ENCODE data around the gene ACSL4. TPM values are rescaled to one million over a fixed set of nuclear protein-coding genes. Genes with fewer than 3 reads are reported as not detected.

Gene ACSL4
- total and polyA plus RNA-seq, 9 of the 15 experiments (the other 6 are each of a cell fraction or from before 2014, with no cell fraction given), result 9.8 to 35.1 (median 25.5) TPM

DNA sequence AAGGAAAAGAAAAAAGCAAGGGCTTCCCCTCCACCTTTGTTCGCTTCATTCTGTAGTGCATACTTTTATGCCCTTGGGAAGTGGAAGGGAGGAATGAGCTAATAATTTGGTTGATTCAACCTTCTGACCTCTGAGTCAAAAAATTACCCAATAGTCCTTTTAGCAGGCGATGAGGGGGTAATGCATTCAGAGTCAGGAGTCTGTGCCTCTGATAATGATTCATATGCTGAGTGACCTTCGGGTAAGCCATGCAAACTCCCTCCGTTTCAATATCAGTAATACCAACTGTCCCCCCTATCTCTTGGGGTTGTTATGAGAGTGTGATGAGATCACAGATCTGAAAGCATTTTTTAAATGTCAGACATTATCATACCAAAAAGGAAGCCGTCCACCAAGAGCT lies 41.6 kb upstream of the ACSL4 start (continued):
- TF ChIP-seq FOSL1 (tag; conservative IDR thresholded peaks at IDR 0.05) (peak; percentile 85), TCF3 (CRISPR knock-in tag; IDR thresholded peaks at IDR 0.05) (peak; percentile 52; the same call in 1 of the 2 replicates), STAT5A (IDR thresholded peaks at IDR 0.05; ENCODE audit: borderline replicate concordance, low read length) (0 out of 2 replicates have a peak, but pooled peaks have one; percentile 14), CBFA2T3 (IDR thresholded peaks at IDR 0.05) (peak; percentile 86), SMARCA4 (IDR thresholded peaks at IDR 0.05) (peak; percentile 46; the same call in 1 of the 2 replicates), MEIS2 (IDR thresholded peaks at IDR 0.05; ENCODE audit: partially characterized antibody) (peak; percentile 48), TEAD4 (IDR thresholded peaks at IDR 0.05; ENCODE audit: low read length) (peak; percentile 79), TEAD4 (CRISPR knock-in tag; IDR thresholded peaks at IDR 0.05; ENCODE audit: borderline replicate concordance) (no peak), NCOA2 (IDR thresholded peaks at IDR 0.05; ENCODE audit: partially characterized antibody in 2 of 2) (no peak), ARID1B (IDR thresholded peaks at IDR 0.05) (peak; percentile 64), DACH1 (IDR thresholded peaks at IDR 0.05; ENCODE audit: partially characterized antibody) (peak; percentile 81)
- TF ChIP-seq, protein P1, sequence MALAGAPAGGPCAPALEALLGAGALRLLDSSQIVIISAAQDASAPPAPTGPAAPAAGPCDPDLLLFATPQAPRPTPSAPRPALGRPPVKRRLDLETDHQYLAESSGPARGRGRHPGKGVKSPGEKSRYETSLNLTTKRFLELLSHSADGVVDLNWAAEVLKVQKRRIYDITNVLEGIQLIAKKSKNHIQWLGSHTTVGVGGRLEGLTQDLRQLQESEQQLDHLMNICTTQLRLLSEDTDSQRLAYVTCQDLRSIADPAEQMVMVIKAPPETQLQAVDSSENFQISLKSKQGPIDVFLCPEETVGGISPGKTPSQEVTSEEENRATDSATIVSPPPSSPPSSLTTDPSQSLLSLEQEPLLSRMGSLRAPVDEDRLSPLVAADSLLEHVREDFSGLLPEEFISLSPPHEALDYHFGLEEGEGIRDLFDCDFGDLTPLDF (CRISPR knock-in tag; IDR thresholded peaks at IDR 0.05), result no peak
- TF ChIP-seq, protein P2, sequence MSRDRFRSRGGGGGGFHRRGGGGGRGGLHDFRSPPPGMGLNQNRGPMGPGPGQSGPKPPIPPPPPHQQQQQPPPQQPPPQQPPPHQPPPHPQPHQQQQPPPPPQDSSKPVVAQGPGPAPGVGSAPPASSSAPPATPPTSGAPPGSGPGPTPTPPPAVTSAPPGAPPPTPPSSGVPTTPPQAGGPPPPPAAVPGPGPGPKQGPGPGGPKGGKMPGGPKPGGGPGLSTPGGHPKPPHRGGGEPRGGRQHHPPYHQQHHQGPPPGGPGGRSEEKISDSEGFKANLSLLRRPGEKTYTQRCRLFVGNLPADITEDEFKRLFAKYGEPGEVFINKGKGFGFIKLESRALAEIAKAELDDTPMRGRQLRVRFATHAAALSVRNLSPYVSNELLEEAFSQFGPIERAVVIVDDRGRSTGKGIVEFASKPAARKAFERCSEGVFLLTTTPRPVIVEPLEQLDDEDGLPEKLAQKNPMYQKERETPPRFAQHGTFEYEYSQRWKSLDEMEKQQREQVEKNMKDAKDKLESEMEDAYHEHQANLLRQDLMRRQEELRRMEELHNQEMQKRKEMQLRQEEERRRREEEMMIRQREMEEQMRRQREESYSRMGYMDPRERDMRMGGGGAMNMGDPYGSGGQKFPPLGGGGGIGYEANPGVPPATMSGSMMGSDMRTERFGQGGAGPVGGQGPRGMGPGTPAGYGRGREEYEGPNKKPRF (IDR thresholded peaks at IDR 0.05; ENCODE audit: low read depth, low read length), result no peak
- TF ChIP-seq, protein P3, sequence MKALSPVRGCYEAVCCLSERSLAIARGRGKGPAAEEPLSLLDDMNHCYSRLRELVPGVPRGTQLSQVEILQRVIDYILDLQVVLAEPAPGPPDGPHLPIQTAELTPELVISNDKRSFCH (CRISPR knock-in tag; IDR thresholded peaks at IDR 0.05), result no peak
- TF ChIP-seq, protein P3 (tag; IDR thresholded peaks at IDR 0.05), result peak; percentile 73; the same call in 1 of the 2 replicates
